HG02943 (cell line): ENCODE data around the gene SOX1.

Experiments used
- ATAC-seq: cut with Tn5 transposase; IDR thresholded peaks from one replicate; pipeline ENCODE4 v1.9.1; 2021; ENCODE audit warnings: mild to moderate bottlenecking, low read depth, moderate library complexity; ENCODE audit not compliant: unreplicated experiment

The SOX1 gene

DNA sequence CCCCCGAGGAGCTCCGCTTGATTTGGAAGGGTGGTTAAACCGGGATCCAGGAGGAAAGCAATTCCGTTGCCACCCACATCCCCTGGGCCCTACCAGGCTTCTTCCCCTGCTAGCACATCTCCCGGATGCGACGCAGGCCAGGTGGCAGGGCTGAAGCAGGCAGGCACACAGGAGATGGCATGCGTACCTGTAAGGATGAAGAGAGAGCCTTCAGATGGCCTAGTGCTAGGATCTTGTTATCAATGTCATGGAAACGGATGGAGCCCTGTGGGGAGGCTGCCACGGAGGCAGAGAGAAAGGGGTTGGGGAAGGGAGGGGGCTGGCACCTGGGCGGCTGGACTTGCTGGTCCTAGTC is 8.5 kb upstream of the SOX1 start:
- ATAC-seq: no peak

GRCh38 chr13:112058941-112059340 is 8.0 kb upstream of the SOX1 start:
- ATAC-seq: no peak

- no peak for ATAC-seq
Measured at GRCh38 chr13:112059457-112060281, 7.3 kb upstream of the SOX1 start.

DNA sequence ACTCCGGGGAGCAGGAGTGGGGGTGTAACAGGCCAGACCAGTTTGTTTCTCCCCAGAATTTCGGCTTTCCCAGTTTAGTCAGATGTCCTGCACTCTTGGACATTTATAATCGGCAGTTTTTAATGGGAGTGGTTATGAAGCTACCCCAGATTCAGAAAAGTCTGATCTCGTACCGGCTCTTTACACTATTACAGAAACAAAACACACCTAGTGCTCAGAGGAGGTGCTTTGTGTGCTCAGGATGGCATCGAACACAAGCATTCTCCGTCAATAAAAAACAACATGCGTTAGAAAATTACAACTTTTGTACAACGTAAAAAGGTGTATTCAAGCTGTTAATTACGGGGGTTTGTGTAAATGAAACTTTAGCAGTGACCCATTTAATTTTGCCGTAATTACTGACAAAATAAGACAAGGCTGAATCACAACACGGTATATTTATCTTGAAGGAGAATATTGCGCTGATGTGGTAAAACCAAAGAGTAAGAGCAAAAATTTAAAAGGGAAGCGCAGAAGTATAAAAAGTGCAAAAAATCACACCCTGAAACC is 6.6 kb upstream of the SOX1 start:
- no peak for ATAC-seq

- no peak for ATAC-seq
Measured at GRCh38 chr13:112060899-112061366, 6.0 kb upstream of the SOX1 start.

- no peak for ATAC-seq
Measured at GRCh38 chr13:112061367-112062061, 5.4 kb upstream of the SOX1 start.

- ATAC-seq: no peak
Measured at GRCh38 chr13:112062072-112062567, 4.8 kb upstream of the SOX1 start.

GRCh38 chr13:112062571-112063570 is 4.1 kb upstream of the SOX1 start:
- ATAC-seq: no peak

DNA sequence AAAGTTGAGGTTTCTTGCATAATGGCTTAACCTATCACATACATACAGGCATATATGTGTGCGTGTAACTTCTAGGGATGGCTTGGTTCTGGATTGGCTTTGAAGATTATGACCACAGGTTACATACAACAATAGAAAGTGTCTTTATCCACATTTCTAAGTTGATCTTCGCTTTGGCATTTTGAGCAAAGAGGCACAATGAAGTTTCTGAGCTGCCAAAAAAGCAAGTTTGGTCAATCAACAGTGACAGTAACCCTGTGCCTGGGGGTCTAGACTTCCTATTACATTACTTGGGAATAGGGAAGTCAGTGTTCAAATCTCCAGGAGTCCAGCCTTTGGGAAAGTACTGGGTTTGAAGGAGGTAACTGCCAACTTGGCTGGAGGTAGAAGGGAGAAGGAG is 3.1 kb upstream of the SOX1 start:
- no peak for ATAC-seq

- ATAC-seq: no peak
Measured at GRCh38 chr13:112064222-112064621, 2.7 kb upstream of the SOX1 start.

- ATAC-seq: no peak
Measured at GRCh38 chr13:112065521-112065866, 1.5 kb upstream of the SOX1 start.

DNA sequence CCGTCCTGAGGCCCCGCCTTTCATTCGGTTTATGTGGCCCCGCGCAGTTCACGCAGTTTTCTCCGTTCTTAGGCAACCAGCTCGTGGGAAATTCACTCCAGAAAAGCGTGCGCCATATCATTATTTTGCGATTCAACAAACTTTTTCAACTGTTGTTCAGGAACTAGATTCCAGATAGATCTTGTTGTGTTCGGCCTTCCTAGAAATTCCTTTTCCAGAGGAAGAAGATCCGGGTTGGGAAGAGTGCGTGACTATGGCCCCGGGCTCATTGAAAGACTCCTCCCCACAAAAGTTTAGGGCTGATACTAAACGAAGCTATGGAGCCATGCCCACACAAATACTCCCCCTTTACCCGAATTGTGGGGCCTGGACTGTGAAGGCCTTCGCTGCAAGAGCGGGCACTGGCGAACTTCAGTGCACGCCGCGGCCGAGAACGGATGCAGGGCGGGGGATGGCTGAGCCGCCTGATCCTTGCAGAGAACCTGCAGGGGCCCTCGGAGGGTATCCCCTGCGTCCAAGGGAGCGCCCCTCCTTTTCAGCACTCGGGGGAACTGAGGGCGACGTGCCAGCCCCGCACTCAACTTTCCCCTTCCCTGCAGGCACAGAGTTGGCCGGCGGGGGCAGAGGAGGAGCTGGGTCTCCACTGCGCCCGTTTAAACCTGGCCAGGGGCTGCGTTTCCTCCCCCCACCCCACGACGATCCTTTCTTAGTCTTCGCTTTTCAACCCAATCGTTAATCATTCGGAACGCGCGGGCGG is 904 bp upstream of the SOX1 start:
- ATAC-seq: no peak

- ATAC-seq: no peak
Measured at GRCh38 chr13:112066624-112067004, 335 bp upstream of the SOX1 start.

- ATAC-seq: no peak
Measured at GRCh38 chr13:112067871-112068539, 1.1 kb downstream of the SOX1 start.

- no peak for ATAC-seq
Measured at GRCh38 chr13:112068540-112069060, 1.7 kb downstream of the SOX1 start.

DNA sequence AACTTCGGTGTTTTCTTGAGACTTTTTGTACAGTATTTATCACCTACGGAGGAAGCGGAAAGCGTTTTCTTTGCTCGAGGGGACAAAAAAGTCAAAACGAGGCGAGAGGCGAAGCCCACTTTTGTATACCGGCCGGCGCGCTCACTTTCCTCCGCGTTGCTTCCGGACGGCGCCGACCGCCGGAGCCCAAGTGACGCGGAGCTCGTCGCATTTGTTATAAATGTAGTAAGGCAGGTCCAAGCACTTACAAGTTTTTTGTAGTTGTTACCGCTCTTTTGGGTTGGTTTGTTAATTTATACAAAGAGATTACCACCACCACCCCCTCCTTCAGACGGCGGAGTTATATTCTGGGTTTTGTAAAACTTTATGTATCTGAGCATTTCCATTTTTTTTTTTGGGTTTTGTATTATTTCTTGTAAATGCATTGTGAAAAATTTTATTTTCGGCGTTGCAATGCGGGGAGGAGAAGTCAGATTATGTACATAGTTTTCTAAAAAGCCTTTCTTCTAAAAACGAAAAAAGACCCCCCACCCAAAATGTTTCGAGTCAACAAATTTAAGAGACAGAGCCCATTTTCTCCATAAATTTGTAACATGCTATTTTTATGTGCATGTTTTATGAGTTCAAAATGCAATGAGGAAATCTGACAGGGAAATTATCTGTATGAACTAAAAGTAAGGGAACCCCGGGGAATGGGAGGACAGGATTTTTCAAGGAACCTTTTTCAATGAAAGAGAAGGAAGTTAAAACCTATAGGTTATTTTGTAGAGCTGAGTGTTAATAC is 2.3 kb downstream of the SOX1 start:
- no peak for ATAC-seq

DNA sequence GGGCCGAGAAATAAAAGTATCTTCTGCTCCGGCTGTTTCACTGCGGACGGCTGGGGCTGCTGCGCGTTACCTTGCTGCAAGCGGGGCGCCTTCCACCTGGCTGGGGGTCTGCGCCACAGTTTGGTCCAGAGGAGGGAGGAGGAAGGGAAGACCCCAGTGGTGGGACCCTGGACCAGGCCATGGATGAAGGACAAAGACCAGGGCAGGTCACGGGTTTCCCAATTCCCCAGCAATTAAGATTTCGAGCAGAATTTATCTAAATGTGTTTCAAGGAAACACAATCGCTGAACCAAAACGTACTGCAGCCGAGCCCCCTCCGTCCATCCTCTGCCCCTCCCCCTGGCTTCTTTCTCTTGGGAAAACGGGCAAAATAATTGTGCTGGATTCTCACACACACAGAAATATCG is 2.9 kb downstream of the SOX1 start:
- ATAC-seq: no peak

DNA sequence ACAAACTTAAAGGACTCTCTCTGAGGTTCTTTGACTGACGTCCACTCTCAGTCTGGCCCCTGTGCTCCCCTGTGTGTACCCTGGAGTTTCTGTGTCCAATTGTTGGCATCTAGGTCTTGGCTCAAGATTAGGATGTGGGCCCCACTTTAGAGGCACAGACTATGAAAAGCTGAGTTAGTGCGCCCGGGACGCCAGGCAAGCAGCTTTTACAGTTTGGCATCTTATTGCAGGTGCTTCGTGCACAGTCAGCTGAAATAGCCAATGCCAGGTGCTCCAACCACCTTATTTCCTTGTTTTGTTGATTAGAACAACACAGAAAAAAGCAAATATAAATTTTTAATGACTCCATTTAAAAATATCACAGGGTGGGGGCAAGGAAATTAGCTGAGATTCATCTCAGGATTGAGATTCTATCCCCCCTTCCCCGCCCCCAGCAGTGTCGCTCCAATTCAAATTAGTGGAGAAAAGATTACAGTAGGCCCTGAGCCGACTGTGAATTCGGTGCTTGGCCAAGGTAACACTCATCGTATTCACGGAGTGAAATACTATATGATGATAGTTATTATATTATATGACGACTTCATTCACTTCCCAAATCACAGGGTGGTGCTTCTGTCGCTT is 4.3 kb downstream of the SOX1 start:
- ATAC-seq: no peak
